GM12865 (cell line): Measurements from ENCODE around the gene DAPK1.

Experiments used
- DNase-seq: peaks from one replicate; pipeline ENCODE4 v3.0.0; 2010; ENCODE audit warnings: low read depth
- H3K4me3 ChIP-seq: 2 replicates; pipeline ENCODE4 v1.5.1; 2011; ENCODE audit warnings: mild to moderate bottlenecking, low read depth, low read length, control low read depth
- CTCF ChIP-seq: IDR thresholded peaks from 2 replicates; pipeline ENCODE4 v1.5.1; 2011; ENCODE audit warnings: low read length, control low read depth, low read depth, inconsistent platforms; ENCODE audit not compliant: insufficient read depth; ENCODE audit errors: missing control alignments

DAPK1 gene

GRCh38 chr9:87619346-87619745 is 121.7 kb downstream of the DAPK1 start:
- H3K4me3 ChIP-seq, result no peak overlapping the region
- no peak for TF ChIP-seq CTCF
- DNase-seq, result no peak

GRCh38 chr9:87620731-87621322 is 123.2 kb downstream of the DAPK1 start:
- no peak overlapping the region for H3K4me3 ChIP-seq
- DNase-seq, result no peak
- TF ChIP-seq CTCF, result no peak

GRCh38 chr9:87622098-87622497 is 124.4 kb downstream of the DAPK1 start:
- no peak for TF ChIP-seq CTCF
- DNase-seq, result no peak
- H3K4me3 ChIP-seq, result no peak overlapping the region

GRCh38 chr9:87622923-87623322 is 125.3 kb downstream of the DAPK1 start:
- no peak for DNase-seq
- TF ChIP-seq CTCF, result no peak
- H3K4me3 ChIP-seq, result no peak overlapping the region

GRCh38 chr9:87628346-87628745 is 130.7 kb downstream of the DAPK1 start:
- DNase-seq, result no peak
- TF ChIP-seq CTCF, result no peak
- no peak overlapping the region for H3K4me3 ChIP-seq

GRCh38 chr9:87629104-87629503 is 131.4 kb downstream of the DAPK1 start:
- no peak for DNase-seq
- no peak overlapping the region for H3K4me3 ChIP-seq
- TF ChIP-seq CTCF, result no peak

- no peak overlapping the region for H3K4me3 ChIP-seq
- DNase-seq, result no peak
- no peak for TF ChIP-seq CTCF
These were observed 132.6 kb downstream of the DAPK1 start for GRCh38 chr9:87630266-87630665.
